A673 (cell line): ENCODE results near the gene TNFAIP8L1.

Source experiments
- CTCF ChIP-seq: fragments of 300-800, 200-600 bp; sonication (generic); conservative IDR thresholded peaks from 2 replicates; pipeline ENCODE4 v1.5.1; 2017; ENCODE audit warnings: low read depth, mild to moderate bottlenecking, antibody characterized with exemption, low read length, moderate library complexity, mixed read lengths
- EZH2 ChIP-seq: fragments of 200-600 bp; sonication (generic); IDR thresholded peaks from 2 replicates; pipeline ENCODE4 v1.6.1; 2017; ENCODE audit warnings: borderline replicate concordance, low read depth, mild to moderate bottlenecking, mixed read lengths, antibody characterized with exemption, low read length; ENCODE audit not compliant: poor library complexity, severe bottlenecking

- TF ChIP-seq CTCF (no peak), EZH2 (no peak)
Observed at GRCh38 chr19:4682417-4683200, 43.3 kb downstream of the TNFAIP8L1 start.
